Bronchial epithelial cell (primary cell): ENCODE data around the gene SLCO4A1. TPM values are rescaled to one million over a fixed set of nuclear protein-coding genes. Genes with fewer than 3 reads are reported as not detected.

Source experiments
- DNase-seq: peaks from one replicate; pipeline ENCODE4 v3.0.0-alpha.2; 2010; ENCODE audit warnings: low read depth
- FAIRE-seq: peaks from 2 replicates; lab custom pipeline; 2011; peaks lifted over from hg19 to GRCh38; lab: Jason Lieb, UNC
- H3K27me3 ChIP-seq: 2 replicates; pipeline ENCODE4 v1.5.1; 2011; ENCODE audit warnings: low read length; ENCODE audit not compliant: control insufficient read depth, insufficient read depth
- H3K36me3 ChIP-seq: 2 replicates; pipeline ENCODE4 v1.5.1; 2011; ENCODE audit warnings: low read length; ENCODE audit not compliant: control insufficient read depth, insufficient read depth
- H3K4me3 ChIP-seq: 2 replicates; pipeline ENCODE4 v1.5.1; 2011; ENCODE audit warnings: mild to moderate bottlenecking, low read depth, low read length, control low read depth
- CTCF ChIP-seq: IDR thresholded peaks from 2 replicates; pipeline ENCODE4 v1.5.1; 2011; ENCODE audit warnings: mild to moderate bottlenecking, moderate library complexity, low read length, control low read depth, inconsistent platforms; ENCODE audit not compliant: insufficient read depth, severe bottlenecking
- total RNA-seq: library from RNA; depleted of rRNA; stranded (reverse); fragments of >200 nt; gene quantifications from 2 replicates; pipeline ENCODE4 v1.2.1, GENCODE V29; 2014

SLCO4A1 gene
- total RNA-seq, 1 donor from 2014 or later = 1.6 TPM

- no peak for TF ChIP-seq CTCF
- DNase-seq = no peak
- Histone ChIP-seq H3K36me3 (no peaks in the 10 kb centered on the region), H3K27me3 (peaks cover 14% of the 10 kb centered on the region), H3K4me3 (no peak overlapping the region)
- no peak for FAIRE-seq
Observed at GRCh38 chr20:62691487-62691886, 49.2 kb downstream of the SLCO4A1 start.

- no peak for TF ChIP-seq CTCF
- Histone ChIP-seq H3K4me3 (no peak overlapping the region), H3K36me3 (no peaks in the 10 kb centered on the region), H3K27me3 (peaks cover 18% of the 10 kb centered on the region)
- DNase-seq (no peak), FAIRE-seq (no peak)
Observed at GRCh38 chr20:62692176-62692575, 49.9 kb downstream of the SLCO4A1 start.

- no peak overlapping the region for H3K4me3 ChIP-seq
- DNase-seq = no peak
- no peak for FAIRE-seq
- no peaks in the 10 kb centered on the region for H3K36me3 ChIP-seq
- H3K27me3 ChIP-seq = peaks cover 20% of the 10 kb centered on the region
- no peak for TF ChIP-seq CTCF
Observed at GRCh38 chr20:62692801-62693523, 50.7 kb downstream of the SLCO4A1 start.

- H3K36me3 ChIP-seq = no peaks in the 10 kb centered on the region
- no peak for FAIRE-seq
- no peak for TF ChIP-seq CTCF
- H3K4me3 ChIP-seq = no peak overlapping the region
- H3K27me3 ChIP-seq = peaks cover 24% of the 10 kb centered on the region
- DNase-seq = no peak
Observed at GRCh38 chr20:62693524-62693922, 51.2 kb downstream of the SLCO4A1 start.

- FAIRE-seq = no peak
- Histone ChIP-seq H3K27me3 (peaks cover 24% of the 10 kb centered on the region), H3K4me3 (no peak overlapping the region), H3K36me3 (no peaks in the 10 kb centered on the region)
- no peak for TF ChIP-seq CTCF
- no peak for DNase-seq
Observed at GRCh38 chr20:62694106-62694505, 51.8 kb downstream of the SLCO4A1 start.

- no peak for DNase-seq
- peaks cover 24% of the 10 kb centered on the region for H3K27me3 ChIP-seq
- no peak for FAIRE-seq
Observed at GRCh38 chr20:62694868-62695267, 52.6 kb downstream of the SLCO4A1 start.

More at GRCh38 chr20:62694868-62695267, 52.6 kb downstream of the SLCO4A1 start:
- H3K36me3 ChIP-seq = no peaks in the 10 kb centered on the region
- H3K4me3 ChIP-seq = no peak overlapping the region
- no peak for TF ChIP-seq CTCF
